Stimulated activated naive CD8-positive, alpha-beta T cell treated with anti-CD3 and anti-CD28 coated beads, Interleukin-15, Interleukin-2, amounts not matched to agents 100 U/mL and 50 U/mL, for 24 hours (primary cell): ENCODE data around the gene ARHGAP29.

Experiments used
- ATAC-seq: fragments of 150-1000 bp; cut with Tn5 transposase; one replicate; pipeline ENCODE4 v1.10.0; 2021
- DNase-seq: peaks from one replicate; pipeline ENCODE4 v3.0.0; 2021

The ARHGAP29 gene

GRCh38 chr1:94122201-94122970 lies 115.0 kb downstream of the ARHGAP29 start:
- DNase-seq (no peak), ATAC-seq (no peak)
